ENCODE data around the gene ZNF541.
"Not testable (repeated sequence)": the region's sequence is repeated elsewhere in the genome, so short reads cannot be mapped to it uniquely, and the experiment has no call there.

ZNF541 gene

GRCh38 chr19:47595944-47596343, 23.0 kb upstream of the ZNF541 start:
- FAIRE-seq (no peak), DNase-seq (ENCODE audit: insufficient read length) (no peak)
- TF ChIP-seq POLR2AphosphoS5 (IDR thresholded peaks at IDR 0.05; ENCODE audit: low read depth, low read length) (no peak), TAF1 (IDR thresholded peaks at IDR 0.05; ENCODE audit: borderline replicate concordance, low read depth, low read length) (no peak), POLR2A (IDR thresholded peaks at IDR 0.05; ENCODE audit: low read depth, low read length) (no peak)

- FAIRE-seq (no peak), DNase-seq (ENCODE audit: insufficient read length) (no peak)
- TF ChIP-seq POLR2A (IDR thresholded peaks at IDR 0.05; ENCODE audit: low read depth, low read length) (no peak), POLR2AphosphoS5 (IDR thresholded peaks at IDR 0.05; ENCODE audit: low read depth, low read length) (no peak), TAF1 (IDR thresholded peaks at IDR 0.05; ENCODE audit: borderline replicate concordance, low read depth, low read length) (no peak)
Measured at GRCh38 chr19:47593860-47594259, 20.9 kb upstream of the ZNF541 start.

GRCh38 chr19:47589824-47590223, 16.9 kb upstream of the ZNF541 start:
- no peak for FAIRE-seq
- DNase-seq (ENCODE audit: insufficient read length), result no peak
- no peak for TF ChIP-seq POLR2A (IDR thresholded peaks at IDR 0.05; ENCODE audit: low read depth, low read length)
- no peak for TF ChIP-seq TAF1 (IDR thresholded peaks at IDR 0.05; ENCODE audit: borderline replicate concordance, low read depth, low read length)
- TF ChIP-seq POLR2AphosphoS5 (IDR thresholded peaks at IDR 0.05; ENCODE audit: low read depth, low read length), result no peak

GRCh38 chr19:47587295-47587694, 14.3 kb upstream of the ZNF541 start:
- FAIRE-seq (no peak), DNase-seq (ENCODE audit: insufficient read length) (no peak)
- no peak for TF ChIP-seq POLR2A (IDR thresholded peaks at IDR 0.05; ENCODE audit: low read depth, low read length)
- TF ChIP-seq POLR2AphosphoS5 (IDR thresholded peaks at IDR 0.05; ENCODE audit: low read depth, low read length), result no peak
- TF ChIP-seq TAF1 (IDR thresholded peaks at IDR 0.05; ENCODE audit: borderline replicate concordance, low read depth, low read length), result no peak

DNA sequence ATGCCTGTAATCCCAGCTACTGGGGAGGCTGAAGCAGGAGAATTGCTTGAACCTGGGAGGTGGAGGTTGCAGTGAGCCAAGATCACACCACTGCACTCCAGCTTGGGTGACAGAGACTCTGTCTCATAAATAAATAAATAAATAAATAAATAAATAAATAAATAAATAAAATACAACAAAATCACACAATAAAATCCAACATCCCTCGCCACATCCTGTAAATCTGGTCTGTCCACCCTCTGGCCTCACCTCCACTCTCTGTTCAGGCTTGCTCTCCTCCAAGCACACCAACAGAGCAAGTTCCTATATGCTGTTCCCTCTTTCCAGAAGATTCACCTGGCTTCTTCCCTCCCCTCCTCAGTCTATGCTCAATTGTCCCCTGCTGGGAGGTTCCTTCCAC, 10.2 kb upstream of the ZNF541 start:
- not testable (repeated sequence) for FAIRE-seq; DNase-seq (ENCODE audit: insufficient read length)

DNA sequence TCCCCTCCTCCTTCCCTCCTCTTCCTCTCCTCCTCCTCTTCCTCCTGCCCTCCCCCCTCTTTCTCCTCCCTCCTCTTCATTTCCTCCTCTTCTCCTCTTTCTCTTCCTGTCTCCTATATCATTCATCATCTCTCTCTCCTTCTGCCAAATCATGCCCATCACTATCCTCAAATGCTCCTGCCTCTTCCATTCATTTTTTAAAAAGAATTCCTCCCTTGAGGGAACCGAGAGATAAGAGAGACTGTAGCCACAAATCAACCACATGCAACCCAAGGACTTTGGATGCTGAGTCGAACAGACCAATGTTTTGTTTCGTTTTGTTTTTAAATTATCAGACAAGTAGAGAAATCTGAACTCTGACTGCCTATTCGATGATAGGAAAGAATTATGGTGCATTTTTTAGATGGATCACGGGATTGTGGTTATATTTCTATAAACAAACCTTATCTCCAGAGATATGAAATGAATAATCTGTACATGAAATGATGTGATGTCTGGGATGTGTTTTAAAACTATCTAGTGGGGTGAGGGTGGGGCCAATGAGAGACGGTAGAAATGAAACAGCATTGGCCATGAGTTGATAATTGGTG, 9.5 kb upstream of the ZNF541 start:
- DNase-seq (ENCODE audit: insufficient read length), result no peak
- TF ChIP-seq POLR2AphosphoS5 (IDR thresholded peaks at IDR 0.05; ENCODE audit: low read depth, low read length) (no peak), TAF1 (IDR thresholded peaks at IDR 0.05; ENCODE audit: borderline replicate concordance, low read depth, low read length) (no peak), POLR2A (IDR thresholded peaks at IDR 0.05; ENCODE audit: low read depth, low read length) (no peak)
- no peak for FAIRE-seq

GRCh38 chr19:47581605-47582319, 8.8 kb upstream of the ZNF541 start:
- no peak for TF ChIP-seq TAF1 (IDR thresholded peaks at IDR 0.05; ENCODE audit: borderline replicate concordance, low read depth, low read length)
- TF ChIP-seq POLR2AphosphoS5 (IDR thresholded peaks at IDR 0.05; ENCODE audit: low read depth, low read length), result no peak
- no peak for TF ChIP-seq POLR2A (IDR thresholded peaks at IDR 0.05; ENCODE audit: low read depth, low read length)
- DNase-seq (ENCODE audit: insufficient read length), result no peak
- no peak for FAIRE-seq

GRCh38 chr19:47580397-47580796, 7.4 kb upstream of the ZNF541 start:
- TF ChIP-seq POLR2A (IDR thresholded peaks at IDR 0.05; ENCODE audit: low read depth, low read length) (no peak), TAF1 (IDR thresholded peaks at IDR 0.05; ENCODE audit: borderline replicate concordance, low read depth, low read length) (no peak), POLR2AphosphoS5 (IDR thresholded peaks at IDR 0.05; ENCODE audit: low read depth, low read length) (no peak)
- FAIRE-seq (no peak), DNase-seq (ENCODE audit: insufficient read length) (no peak)

DNA sequence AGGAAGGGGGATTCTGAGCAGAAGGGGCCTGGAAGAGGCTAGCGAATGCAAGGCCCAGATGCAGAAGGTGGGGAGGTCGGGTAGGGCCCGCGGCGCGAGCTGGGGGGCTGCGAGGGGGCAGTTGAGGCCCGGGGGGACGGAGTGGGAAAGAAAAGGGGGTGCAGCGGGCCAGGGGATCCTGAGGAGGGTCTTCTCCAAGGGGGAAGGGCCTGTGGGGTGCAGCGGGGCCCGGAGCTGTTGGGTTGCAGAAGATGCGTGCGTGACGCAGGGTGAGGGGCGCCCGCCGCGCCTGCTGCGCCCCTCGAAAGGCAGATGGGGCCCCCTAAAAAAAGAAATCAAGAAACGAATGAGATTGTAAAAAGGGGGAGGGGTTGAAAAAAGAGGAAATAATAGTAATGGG, 313 bp downstream of the ZNF541 start:
- no peak for DNase-seq (ENCODE audit: insufficient read length)
- FAIRE-seq, result no peak
- TF ChIP-seq TAF1 (IDR thresholded peaks at IDR 0.05; ENCODE audit: borderline replicate concordance, low read depth, low read length) (no peak), POLR2AphosphoS5 (IDR thresholded peaks at IDR 0.05; ENCODE audit: low read depth, low read length) (no peak), POLR2A (IDR thresholded peaks at IDR 0.05; ENCODE audit: low read depth, low read length) (no peak)

- TF ChIP-seq POLR2AphosphoS5 (IDR thresholded peaks at IDR 0.05; ENCODE audit: low read depth, low read length), result no peak
- TF ChIP-seq TAF1 (IDR thresholded peaks at IDR 0.05; ENCODE audit: borderline replicate concordance, low read depth, low read length), result no peak
- no peak for TF ChIP-seq POLR2A (IDR thresholded peaks at IDR 0.05; ENCODE audit: low read depth, low read length)
- DNase-seq (ENCODE audit: insufficient read length) (no peak), FAIRE-seq (no peak)
Measured at GRCh38 chr19:47569331-47569730, 3.6 kb downstream of the ZNF541 start.

GRCh38 chr19:47564081-47564480, 8.9 kb downstream of the ZNF541 start:
- no peak for TF ChIP-seq POLR2AphosphoS5 (IDR thresholded peaks at IDR 0.05; ENCODE audit: low read depth, low read length)
- no peak for TF ChIP-seq POLR2A (IDR thresholded peaks at IDR 0.05; ENCODE audit: low read depth, low read length)
- TF ChIP-seq TAF1 (IDR thresholded peaks at IDR 0.05; ENCODE audit: borderline replicate concordance, low read depth, low read length), result no peak
- DNase-seq (ENCODE audit: insufficient read length), result no peak
- no peak for FAIRE-seq

DNA sequence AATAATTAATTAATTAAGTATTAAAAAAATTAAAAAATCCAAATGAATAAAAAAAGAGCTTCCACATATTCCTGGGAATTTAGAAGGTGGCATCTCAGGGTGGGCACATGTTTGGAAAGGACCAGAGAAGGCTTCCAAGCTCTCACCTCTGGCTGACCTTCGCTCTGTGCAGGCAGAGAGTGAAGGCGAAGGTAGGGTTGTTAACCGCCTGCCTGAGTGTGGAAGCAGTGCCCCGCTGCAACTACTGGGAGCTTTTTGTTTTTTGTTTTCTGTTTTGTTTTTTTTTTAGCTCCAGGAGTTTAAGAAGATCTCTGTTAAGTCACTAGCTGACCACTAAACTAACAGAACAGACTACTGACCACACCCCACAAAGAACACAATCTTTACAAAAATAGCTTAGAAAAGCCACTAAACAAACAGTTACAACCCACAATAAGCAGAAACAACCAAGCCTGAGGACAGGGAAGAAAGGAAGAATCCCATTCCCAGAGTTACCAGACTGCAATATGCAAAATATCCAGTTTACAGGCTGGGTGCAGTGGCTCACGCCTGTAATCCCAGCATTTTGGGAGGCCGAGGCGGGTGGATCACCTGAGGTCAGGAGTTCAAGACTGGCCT, 11.4 kb downstream of the ZNF541 start:
- TF ChIP-seq POLR2AphosphoS5 (IDR thresholded peaks at IDR 0.05; ENCODE audit: low read depth, low read length), result no peak
- no peak for TF ChIP-seq POLR2A (IDR thresholded peaks at IDR 0.05; ENCODE audit: low read depth, low read length)
- no peak for TF ChIP-seq TAF1 (IDR thresholded peaks at IDR 0.05; ENCODE audit: borderline replicate concordance, low read depth, low read length)
- no peak for FAIRE-seq
- DNase-seq (ENCODE audit: insufficient read length), result no peak

All from GM12892 (cell line).